ENCODE data around the gene PLEKHA7.
"Not testable (repeated sequence)": the region's sequence is repeated elsewhere in the genome, so short reads cannot be mapped to it uniquely, and the experiment has no call there.

PLEKHA7 gene

GRCh38 chr11:16902182-16902581 lies 112.0 kb downstream of the PLEKHA7 start:
- DNase-seq: no peak

- DNase-seq: no peak
Measured at GRCh38 chr11:16900491-16900890, 113.7 kb downstream of the PLEKHA7 start.

- DNase-seq: no peak
Measured at GRCh38 chr11:16899708-16900303, 114.4 kb downstream of the PLEKHA7 start.

- DNase-seq: no peak
Measured at GRCh38 chr11:16898274-16898985, 115.8 kb downstream of the PLEKHA7 start.

- DNase-seq: no peak
Measured at GRCh38 chr11:16897470-16898061, 116.6 kb downstream of the PLEKHA7 start.

GRCh38 chr11:16896729-16897469 lies 117.3 kb downstream of the PLEKHA7 start:
- no peak for DNase-seq

- DNase-seq: no peak
Measured at GRCh38 chr11:16895306-16895705, 118.9 kb downstream of the PLEKHA7 start.

GRCh38 chr11:16893456-16894066 lies 120.7 kb downstream of the PLEKHA7 start:
- DNase-seq: no peak

- no peak for DNase-seq
Measured at GRCh38 chr11:16891964-16892363, 122.2 kb downstream of the PLEKHA7 start.

GRCh38 chr11:16891165-16891564 lies 123.0 kb downstream of the PLEKHA7 start:
- no peak for DNase-seq

- no peak for DNase-seq
Measured at GRCh38 chr11:16890442-16890841, 123.8 kb downstream of the PLEKHA7 start.

GRCh38 chr11:16889905-16890304 lies 124.3 kb downstream of the PLEKHA7 start:
- no peak for DNase-seq

GRCh38 chr11:16889010-16889409 lies 125.2 kb downstream of the PLEKHA7 start:
- not testable (repeated sequence) for DNase-seq

- DNase-seq: not testable (repeated sequence)
Measured at GRCh38 chr11:16887887-16888286, 126.3 kb downstream of the PLEKHA7 start.

GRCh38 chr11:16883174-16883573 lies 131.0 kb downstream of the PLEKHA7 start:
- no peak for DNase-seq

GRCh38 chr11:16881766-16882165 lies 132.4 kb downstream of the PLEKHA7 start:
- DNase-seq: no peak

- DNase-seq: no peak
Measured at GRCh38 chr11:16881074-16881709, 133.0 kb downstream of the PLEKHA7 start.

GRCh38 chr11:16880184-16880801 lies 133.9 kb downstream of the PLEKHA7 start:
- no peak for DNase-seq

GRCh38 chr11:16879690-16880089 lies 134.5 kb downstream of the PLEKHA7 start:
- DNase-seq: no peak

GRCh38 chr11:16876837-16877236 lies 137.4 kb downstream of the PLEKHA7 start:
- DNase-seq: no peak

GRCh38 chr11:16876053-16876752 lies 138.0 kb downstream of the PLEKHA7 start:
- DNase-seq: no peak
